SU-DHL-6 (cell line): ENCODE measurements around the gene ATAD3C.
"Not testable (repeated sequence)": the region's sequence is repeated elsewhere in the genome, so short reads cannot be mapped to it uniquely, and the experiment has no call there.

Experiments
- H2AFZ ChIP-seq: fragments of 200-600 bp; sonication (generic); 2 replicates; pipeline ENCODE4 v1.6.1; 2014; ENCODE audit warnings: low read depth, mild to moderate bottlenecking, moderate library complexity, mixed read lengths, antibody characterized with exemption, low read length; ENCODE audit not compliant: severe bottlenecking
- H3F3A ChIP-seq: fragments of 200-600 bp; shearing (Covaris generic); 2 replicates; pipeline ENCODE4 v1.6.0; 2016; ENCODE audit warnings: antibody characterized with exemption, mild to moderate bottlenecking; ENCODE audit not compliant: insufficient read depth
- H3K27ac ChIP-seq: fragments of 200-600 bp; sonication (generic); 2 replicates; pipeline ENCODE4 v1.5.1; 2016; ENCODE audit warnings: low read depth, mild to moderate bottlenecking, low read length, moderate library complexity, mixed read lengths
- H3K27me3 ChIP-seq: fragments of 200-600 bp; sonication (generic), shearing (Covaris generic); 2 replicates; pipeline ENCODE4 v1.6.0; 2014; ENCODE audit warnings: mild to moderate bottlenecking, low read length
- H3K36me3 ChIP-seq: fragments of 200-600 bp; sonication (generic); 2 replicates; pipeline ENCODE4 v1.6.1; 2014; ENCODE audit warnings: mild to moderate bottlenecking, low read length, mixed read lengths
- H3K4me2 ChIP-seq: fragments of 300-600, 200-600 bp; shearing (Covaris generic), sonication (generic); 2 replicates; pipeline ENCODE4 v1.6.0; 2014; ENCODE audit warnings: low read length, low read depth, mild to moderate bottlenecking; ENCODE audit not compliant: poor library complexity, severe bottlenecking
- H3K4me3 ChIP-seq: fragments of 200-600 bp; sonication (generic); 2 replicates; pipeline ENCODE4 v1.5.1; 2014; ENCODE audit warnings: antibody characterized with exemption, low read length, mild to moderate bottlenecking, mixed read lengths; ENCODE audit not compliant: insufficient read depth, poor library complexity, severe bottlenecking
- H3K79me2 ChIP-seq: fragments of 200-600 bp; sonication (generic); 2 replicates; pipeline ENCODE4 v1.6.1; 2014; ENCODE audit warnings: mild to moderate bottlenecking, low read length, moderate library complexity; ENCODE audit not compliant: insufficient read depth
- H3K9ac ChIP-seq: fragments of 200-600 bp; sonication (generic); 2 replicates; pipeline ENCODE4 v1.7.0; 2014; ENCODE audit warnings: mild to moderate bottlenecking, low read length
- H3K9me2 ChIP-seq: fragments of 200-600 bp; sonication (generic); replicated peaks from 2 replicates; pipeline ENCODE4 v1.6.1; 2014; ENCODE audit warnings: low read length; ENCODE audit not compliant: insufficient read depth
- H3K9me3 ChIP-seq: fragments of 200-600 bp; sonication (generic); 2 replicates; pipeline ENCODE4 v1.6.1; 2014; ENCODE audit warnings: low read length, mixed read lengths; ENCODE audit not compliant: insufficient read depth
- H4K20me1 ChIP-seq: fragments of 200-600 bp; sonication (generic); 2 replicates; pipeline ENCODE4 v1.6.1; 2014; ENCODE audit warnings: low read depth, mild to moderate bottlenecking, antibody characterized with exemption, low read length, moderate library complexity, mixed read lengths
- CTCF ChIP-seq: fragments of 200-600 bp; sonication (generic); IDR thresholded peaks from one replicate; pipeline ENCODE4 v1.5.1; 2017; ENCODE audit warnings: antibody characterized with exemption, mild to moderate bottlenecking, low read length, moderate library complexity; ENCODE audit not compliant: insufficient read depth, poor library complexity, severe bottlenecking
- EZH2phosphoT487 ChIP-seq: fragments of 200-600 bp; sonication (generic), shearing (Covaris generic); conservative IDR thresholded peaks from 2 replicates; pipeline ENCODE4 v1.6.1; 2018; ENCODE audit warnings: mild to moderate bottlenecking, antibody characterized with exemption, low read length, moderate library complexity, mixed read lengths

ATAD3C gene

GRCh38 chr1:1455366-1455884 lies 5.9 kb downstream of the ATAD3C start:
- Histone ChIP-seq H3K4me3 (no peak overlapping the region), H4K20me1 (no peaks in the 10 kb centered on the region), H3K27me3 (no peaks in the 10 kb centered on the region), H3F3A (no peaks in the 10 kb centered on the region), H3K9ac (no peak overlapping the region), H2AFZ (no peak overlapping the region), H3K9me3 (no peaks in the 10 kb centered on the region), H3K9me2 (no peaks in the 10 kb centered on the region), H3K4me2 (no peak overlapping the region), H3K36me3 (no peaks in the 10 kb centered on the region), H3K79me2 (no peaks in the 10 kb centered on the region), H3K27ac (no peak overlapping the region)
- no peak for TF ChIP-seq CTCF
- TF ChIP-seq EZH2phosphoT487: no peak

- H3F3A ChIP-seq, H3K36me3 ChIP-seq, H3K27ac ChIP-seq, H3K79me2 ChIP-seq, H3K9me3 ChIP-seq, H2AFZ ChIP-seq, H3K9ac ChIP-seq, H3K27me3 ChIP-seq, H4K20me1 ChIP-seq, H3K4me2 ChIP-seq, H3K9me2 ChIP-seq, H3K4me3 ChIP-seq: not testable (repeated sequence)
These were observed 6.4 kb downstream of the ATAD3C start for GRCh38 chr1:1455934-1456333.

- not testable (repeated sequence) for H3K4me2 ChIP-seq, H2AFZ ChIP-seq, H3K4me3 ChIP-seq, H3F3A ChIP-seq, H3K9me3 ChIP-seq, H3K27ac ChIP-seq, H3K9me2 ChIP-seq, H3K27me3 ChIP-seq, H3K79me2 ChIP-seq, H3K36me3 ChIP-seq, H3K9ac ChIP-seq, H4K20me1 ChIP-seq
These were observed 7.3 kb downstream of the ATAD3C start for GRCh38 chr1:1456683-1457255.

DNA sequence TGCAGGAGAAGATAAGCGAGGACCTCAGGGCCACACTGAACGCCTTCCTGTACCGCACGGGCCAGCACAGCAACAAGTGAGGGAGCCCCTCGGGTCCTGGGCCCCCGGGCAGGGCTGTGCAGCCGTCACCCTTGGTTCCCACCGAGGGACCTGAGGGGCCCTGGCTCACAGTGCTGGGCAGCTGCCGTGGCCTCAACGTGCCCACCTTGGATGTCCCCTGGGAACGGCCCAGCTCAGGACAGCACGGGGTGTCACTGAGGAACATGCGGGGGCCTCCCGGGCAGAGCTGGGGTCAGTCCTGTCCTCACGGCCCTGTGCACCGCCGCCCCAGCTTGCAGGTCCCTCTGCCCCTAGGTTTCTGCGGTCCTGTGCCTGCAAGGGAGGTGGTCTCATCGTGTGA lies 9.7 kb downstream of the ATAD3C start:
- not testable (repeated sequence) for H3F3A ChIP-seq, H2AFZ ChIP-seq, H4K20me1 ChIP-seq, H3K4me2 ChIP-seq, H3K36me3 ChIP-seq, H3K79me2 ChIP-seq, H3K27ac ChIP-seq, H3K27me3 ChIP-seq, H3K9me3 ChIP-seq, H3K9me2 ChIP-seq, H3K9ac ChIP-seq, H3K4me3 ChIP-seq

DNA sequence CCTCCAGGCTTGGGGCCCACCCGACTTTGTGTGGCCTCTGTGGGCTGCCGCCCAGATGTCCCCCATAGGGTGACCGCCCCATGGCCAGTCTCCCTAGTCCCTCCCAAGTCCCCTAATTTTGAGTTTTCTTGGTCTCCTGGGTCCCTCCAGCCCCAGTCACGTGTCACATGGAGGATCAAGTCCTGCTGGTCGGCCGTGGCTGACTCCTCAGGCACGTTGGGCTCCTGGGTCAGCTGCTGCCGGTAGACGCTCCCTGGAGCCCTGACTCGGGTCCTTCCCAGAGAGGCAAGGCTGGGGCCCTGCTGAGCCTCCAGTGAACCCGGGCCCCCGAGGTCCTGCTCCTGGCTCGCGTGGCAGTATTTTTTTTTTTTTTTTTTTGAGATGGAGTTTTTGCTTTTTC lies 10.2 kb downstream of the ATAD3C start:
- not testable (repeated sequence) for H3K79me2 ChIP-seq, H3K36me3 ChIP-seq, H3K27me3 ChIP-seq, H3K9me3 ChIP-seq, H3F3A ChIP-seq, H2AFZ ChIP-seq, H3K27ac ChIP-seq, H3K9ac ChIP-seq, H3K4me3 ChIP-seq, H3K4me2 ChIP-seq, H3K9me2 ChIP-seq, H4K20me1 ChIP-seq
